ENCODE data around the gene EMC6.
"Not testable (repeated sequence)": the region's sequence is repeated elsewhere in the genome, so short reads cannot be mapped to it uniquely, and the experiment has no call there.

The EMC6 gene

DNA sequence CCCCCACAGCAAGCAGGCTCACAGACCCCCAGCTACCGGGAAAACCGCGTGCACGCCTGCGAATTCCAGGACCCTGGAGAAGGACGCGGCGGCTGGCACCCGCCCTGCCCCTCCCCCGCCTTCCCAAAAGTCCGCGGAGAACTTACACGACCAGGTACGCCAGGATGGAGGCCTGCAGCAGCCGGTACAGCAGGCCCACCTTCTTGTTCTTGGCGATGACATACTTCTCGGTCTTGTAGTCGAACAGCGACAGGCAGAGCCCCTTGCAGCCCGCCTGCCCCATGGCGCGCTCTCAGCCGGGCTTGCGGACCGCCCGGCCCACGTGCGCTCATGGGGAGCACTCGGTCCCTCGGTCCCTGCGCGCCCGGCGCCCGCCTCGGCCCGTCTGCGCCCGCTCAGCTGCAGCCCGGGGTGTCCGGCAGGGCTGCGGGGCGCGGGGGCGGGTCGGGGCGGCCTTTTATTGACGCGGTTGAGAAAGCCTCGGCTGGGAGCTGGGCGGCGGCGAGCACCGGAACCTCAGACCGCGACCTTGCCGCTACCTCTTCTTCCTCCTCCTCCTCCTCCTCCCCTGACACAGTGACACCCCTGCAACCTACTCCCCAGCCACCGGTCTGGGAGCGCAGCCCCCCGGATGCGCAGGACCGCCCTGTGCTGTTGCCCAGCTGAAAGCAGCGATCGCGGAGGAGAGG lies 27.3 kb downstream of the EMC6 start, which contains the start of gene P2RX5:
TSS of gene P2RX5 (minus strand) at position 433 of the 689 bp plus-strand sequence. CDS start at position 283, 150 bp downstream.
- intact Hi-C loops (cut with DNase I), result no loop called here
- DNase-seq, result peak in 17 of 42 donors; percentile 14 to 50 (median 30)

DNA sequence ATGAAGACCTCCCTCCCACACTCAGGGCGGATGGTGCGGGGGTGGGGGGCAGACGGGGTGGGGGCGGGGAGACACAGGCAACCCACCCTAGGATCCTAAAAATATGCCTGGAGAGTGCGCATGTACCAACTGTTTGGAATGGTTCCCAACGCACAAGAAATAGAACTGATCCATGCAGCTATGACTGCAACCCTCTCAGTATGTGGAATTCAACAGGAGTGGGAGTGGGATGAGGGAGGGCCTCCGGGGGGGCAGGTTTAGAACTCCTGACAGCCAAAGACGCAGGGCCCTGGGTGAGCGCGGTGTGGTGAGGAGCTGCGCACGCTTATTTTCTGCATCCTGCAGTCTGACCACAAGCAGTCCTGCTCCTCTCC lies 28.5 kb downstream of the EMC6 start:
- intact Hi-C loops (cut with DNase I), result no loop called here
- peak in 37 of 42 donors; percentile 20 to 84 (median 57) for DNase-seq

DNA sequence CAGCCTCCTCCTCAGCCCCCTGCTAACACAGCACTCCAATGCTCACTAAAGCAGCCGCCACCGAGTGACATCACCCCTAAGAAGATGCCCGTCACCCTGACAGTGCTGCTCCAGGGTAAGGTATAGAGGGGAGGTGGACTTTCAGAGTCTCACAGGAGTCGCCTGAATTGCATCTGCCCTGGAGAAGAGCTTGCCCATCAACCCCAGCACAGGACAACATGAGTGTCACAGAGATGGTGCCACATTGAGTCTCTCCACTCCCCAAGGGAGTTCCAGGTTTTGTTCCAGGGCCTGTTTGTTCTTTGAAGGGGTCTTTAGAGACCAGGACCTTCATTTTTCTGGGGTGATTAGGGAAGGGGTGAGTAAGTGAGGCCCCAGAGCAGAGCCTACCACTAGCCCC lies 29.5 kb downstream of the EMC6 start:
- intact Hi-C loops (cut with DNase I), result no loop called here
- DNase-seq, result no peak

DNA sequence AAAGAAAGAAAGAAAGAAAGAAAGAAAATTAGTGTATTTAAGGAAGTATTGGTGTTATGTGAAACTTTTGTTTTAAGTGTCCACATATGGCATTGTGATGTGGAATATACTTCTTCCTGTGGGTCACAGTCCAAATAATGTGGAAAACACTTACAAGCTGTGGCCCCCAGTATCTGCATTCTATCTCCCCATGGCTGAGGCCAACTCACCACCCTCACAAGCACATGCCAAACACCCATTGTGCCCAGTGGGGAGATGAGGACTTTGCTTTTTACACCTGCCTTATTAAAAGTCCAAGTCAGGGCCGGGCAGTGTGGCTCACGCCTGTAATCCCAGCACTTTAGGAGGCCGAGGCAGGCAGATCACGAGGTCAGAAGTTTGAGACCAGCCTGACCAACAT lies 31.3 kb downstream of the EMC6 start:
- intact Hi-C loops (cut with DNase I), result no loop called here
- DNase-seq, result no peak

DNA sequence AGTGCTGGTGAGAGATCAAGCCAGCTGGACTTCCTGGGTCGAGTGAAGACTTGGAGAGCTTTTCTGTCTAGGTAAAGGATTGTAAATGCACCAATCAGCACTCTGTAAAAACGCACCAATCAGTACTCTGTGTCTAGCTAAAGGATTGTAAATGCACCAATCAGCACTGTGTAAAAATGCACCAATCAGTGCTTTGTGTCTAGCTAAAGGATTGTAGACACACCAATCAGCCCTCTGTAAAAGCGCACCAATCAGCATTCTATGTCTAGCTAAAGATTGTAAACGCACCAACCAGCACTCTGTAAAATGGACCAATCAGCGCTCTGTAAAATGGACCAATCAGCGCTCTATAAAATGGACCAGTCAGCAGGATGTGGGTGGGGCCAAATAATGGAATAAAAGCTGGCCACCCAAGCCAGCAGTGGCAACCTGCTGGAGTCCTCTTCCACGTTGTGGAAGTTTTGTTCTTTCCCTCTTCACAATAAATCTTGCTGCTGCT lies 33.5 kb downstream of the EMC6 start:
- intact Hi-C loops (cut with DNase I); DNase-seq: not testable (repeated sequence)

DNA sequence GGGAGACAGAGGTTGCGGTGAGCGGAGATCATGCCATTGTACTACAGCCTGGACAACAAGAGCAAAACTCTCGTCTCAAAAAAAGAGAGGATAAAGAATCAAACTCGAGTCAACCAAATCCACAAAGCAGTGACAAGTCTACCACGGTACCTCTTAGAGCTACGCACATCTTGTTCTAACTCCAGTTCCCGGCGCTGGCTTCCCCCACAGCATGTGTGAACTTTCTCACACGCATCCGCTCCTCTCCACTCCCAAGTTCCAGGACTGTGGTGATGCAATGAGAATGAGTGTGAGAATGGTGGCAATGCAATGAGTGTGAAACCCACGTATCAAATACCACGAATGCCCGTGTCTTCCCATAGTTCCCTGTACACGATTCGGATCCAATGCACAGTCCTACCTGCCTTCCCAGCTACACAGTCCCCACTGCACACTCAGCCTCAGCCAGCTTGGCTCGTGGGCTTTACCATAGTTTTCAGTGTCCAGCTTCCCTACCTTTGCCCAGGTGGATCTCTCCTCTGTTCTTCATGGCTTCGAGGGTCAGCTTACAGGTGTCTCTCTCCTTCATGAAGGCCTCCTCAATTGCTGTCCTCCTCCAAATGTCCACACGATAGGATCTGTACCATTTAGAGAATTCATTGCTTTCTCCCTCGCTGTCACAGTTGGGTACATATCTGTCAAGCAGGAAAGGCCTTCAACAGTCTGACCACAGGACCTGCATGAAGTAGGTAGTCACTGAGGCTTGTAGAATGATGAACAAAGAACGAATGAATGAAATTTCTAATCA lies 36.5 kb downstream of the EMC6 start:
- DNase-seq, result no peak
- intact Hi-C loops (cut with DNase I), result no loop called here

DNA sequence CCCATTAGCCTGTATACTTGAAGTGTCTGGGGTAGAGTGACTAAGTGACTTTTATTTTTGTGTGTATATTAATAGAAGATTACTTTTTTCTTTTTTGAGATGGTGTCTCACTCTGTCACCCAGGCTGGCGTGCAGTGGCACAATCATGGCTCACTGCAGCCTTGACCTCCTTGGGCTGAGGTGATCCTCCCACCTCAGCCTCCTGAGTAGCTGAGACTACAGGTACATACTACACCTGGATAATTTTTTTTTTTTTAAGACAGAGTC lies 37.0 kb downstream of the EMC6 start:
- DNase-seq; intact Hi-C loops (cut with DNase I): not testable (repeated sequence)

DNA sequence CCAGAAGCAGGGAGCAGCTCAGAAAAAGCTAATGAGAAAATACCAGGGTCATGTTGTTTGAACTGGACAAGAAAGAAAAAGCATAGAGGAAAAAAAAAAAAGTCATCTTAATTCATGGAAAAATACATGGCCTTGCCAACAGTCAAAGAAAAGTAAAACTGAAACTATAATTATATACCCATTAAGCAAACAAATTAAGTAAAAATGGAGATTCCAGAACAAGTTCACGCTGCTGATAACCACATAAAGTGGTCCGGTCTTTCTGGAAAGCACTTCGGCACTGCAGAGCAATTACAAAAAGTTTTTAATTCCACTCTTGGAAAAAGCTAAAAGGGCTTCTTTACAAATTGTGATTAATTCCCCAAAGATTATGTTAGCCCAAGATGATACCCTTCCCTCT lies 39.8 kb downstream of the EMC6 start:
- no peak for DNase-seq
- intact Hi-C loops (cut with DNase I), result no loop called here

DNA sequence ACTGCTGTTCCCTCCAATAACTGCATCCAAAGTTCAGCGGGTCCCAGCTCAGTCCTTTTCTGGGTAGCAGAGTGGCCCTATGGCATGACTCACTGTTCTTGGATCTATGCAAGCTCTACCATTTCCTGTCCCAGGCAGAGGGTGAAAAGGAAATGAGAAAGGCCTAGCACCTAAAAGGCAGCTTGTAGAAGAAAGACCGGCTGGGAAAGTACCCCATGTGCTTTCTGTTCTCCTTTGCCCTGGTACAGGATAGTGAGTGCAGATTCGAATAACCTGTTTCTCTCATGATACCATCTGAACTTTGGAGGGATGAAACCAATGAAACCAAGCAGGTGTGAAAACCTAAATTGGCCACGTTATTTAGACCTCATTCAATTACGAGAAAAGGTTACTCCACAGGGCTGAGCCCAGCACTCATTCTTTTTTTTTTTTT lies 42.4 kb downstream of the EMC6 start:
- peak in 1 of 42 donors; percentile 49 for DNase-seq
- intact Hi-C loops (cut with DNase I), result no loop called here

DNA sequence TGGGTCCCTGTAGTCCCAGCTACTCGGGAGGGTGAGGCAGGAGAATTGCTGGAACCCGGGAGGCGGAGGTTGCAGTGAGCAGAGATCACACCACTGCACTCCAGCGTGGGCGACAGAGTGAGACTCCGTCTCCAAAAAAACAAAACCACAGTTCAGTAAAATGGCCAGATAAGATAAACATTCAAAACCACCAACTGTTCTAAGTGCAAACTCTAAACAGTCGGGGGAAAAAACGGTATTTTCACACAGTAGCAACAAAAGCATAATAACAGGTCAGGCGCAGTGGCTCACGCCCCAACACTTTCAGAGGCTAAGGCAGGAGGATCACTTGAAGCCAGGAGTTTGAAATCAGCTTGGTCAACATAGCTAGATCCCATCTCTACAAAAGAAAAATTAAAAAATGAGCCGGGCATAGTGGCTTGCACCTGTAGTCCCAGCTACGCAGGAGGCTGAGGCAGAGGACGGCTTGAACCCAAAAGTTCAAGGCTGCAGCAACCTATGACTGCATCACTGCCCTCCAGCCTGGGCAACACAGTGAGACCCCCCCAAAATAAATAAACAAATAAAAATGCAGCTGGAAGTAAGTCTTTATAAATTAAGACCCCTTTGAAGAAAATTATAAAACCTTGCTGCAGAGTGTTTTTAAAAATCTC lies 44.3 kb downstream of the EMC6 start:
- intact Hi-C loops (cut with DNase I), result no loop called here
- no peak for DNase-seq

DNA sequence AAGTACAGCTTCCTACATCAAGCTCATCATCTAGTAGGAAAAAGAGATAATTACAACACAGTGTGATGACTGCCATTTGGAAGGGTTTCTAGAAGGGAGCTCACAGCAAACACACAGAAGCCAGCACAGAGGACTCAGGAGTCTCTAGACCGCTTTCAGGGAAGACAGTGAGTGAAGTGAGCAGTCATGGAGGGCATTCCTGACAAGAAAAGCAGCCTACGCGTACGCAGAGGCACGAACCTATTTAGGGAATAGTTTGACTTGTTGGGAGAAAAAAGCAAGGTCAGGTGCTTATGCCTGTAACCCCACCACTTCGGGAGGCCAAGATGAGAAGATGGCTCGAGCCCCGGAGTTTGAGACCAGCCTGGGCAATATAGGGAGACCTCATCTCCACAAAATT lies 46.7 kb downstream of the EMC6 start:
- DNase-seq, result peak in 14 of 42 donors; percentile 16 to 65 (median 44)
- intact Hi-C loops (cut with DNase I), result no loop called here

DNA sequence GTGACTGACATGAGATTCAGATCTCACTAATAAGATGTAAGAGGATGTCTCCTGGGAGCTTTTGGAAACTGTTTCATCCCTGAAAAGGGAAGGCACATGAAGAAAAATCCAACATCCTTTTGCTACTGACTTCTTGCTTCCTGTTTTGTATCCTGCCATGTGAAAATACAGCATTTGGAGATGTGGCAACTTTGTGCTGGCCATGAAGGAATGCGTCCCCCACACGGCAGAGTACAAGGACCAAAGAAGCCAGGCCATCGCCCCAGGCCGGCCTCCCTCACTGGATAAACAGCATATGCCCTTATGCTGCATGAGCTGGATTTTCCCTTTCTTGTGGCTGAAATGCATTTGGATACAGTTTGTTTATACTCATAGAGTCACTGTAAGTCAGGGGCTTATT lies 49.6 kb downstream of the EMC6 start:
- intact Hi-C loops (cut with DNase I), result no loop called here
- DNase-seq, result no peak

DNA sequence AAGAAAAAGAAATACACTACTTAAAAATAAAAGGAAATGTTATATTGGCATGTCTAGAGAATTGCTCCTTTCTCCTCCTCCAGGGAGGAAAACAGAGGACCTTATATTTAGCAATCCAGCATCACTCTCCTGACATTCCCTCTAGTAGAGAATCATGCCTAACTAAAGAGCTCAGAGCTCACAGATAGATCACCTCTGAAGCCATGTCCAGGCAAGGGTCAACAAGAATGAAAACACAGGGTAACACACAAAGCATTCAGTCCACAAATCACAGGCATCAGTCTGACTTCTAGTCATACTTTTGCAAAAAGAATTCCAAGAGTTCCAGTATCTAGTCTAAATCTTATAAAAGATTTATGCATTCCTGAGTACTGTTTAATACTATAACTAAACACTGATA lies 50.7 kb downstream of the EMC6 start:
- intact Hi-C loops (cut with DNase I), result no loop called here
- no peak for DNase-seq
